IMR-90 (cell line): ENCODE results near the gene SPC25. TPM values are rescaled to one million over a fixed set of nuclear protein-coding genes. Genes with fewer than 3 reads are reported as not detected.

Experiments
- ATAC-seq: fragments of 200-7000 bp; cut with Tn5 transposase; 2 replicates; pipeline ENCODE4 v1.9.1; 2020; ENCODE audit warnings: low read depth, mild to moderate bottlenecking, moderate library complexity
- BruUV-seq: library from RNA; stranded (reverse); fragments of 400-500 nt; replicated peaks from 2 replicates; lab custom pipeline; 2021; lab: Mats Ljungman, UMichigan
- CTCF ChIA-PET: fragments of 300-600 bp; formaldehyde crosslinking; extraction: SDS; loops from one replicate; lab custom pipeline; 2021; ENCODE audit warnings: antibody characterized with exemption; lab: Yijun Ruan, JAX
- POLR2A ChIA-PET: fragments of 300-600 bp; sonication (Branson Sonifier 250); formaldehyde crosslinking; loops from one replicate; lab custom pipeline; 2022; ENCODE audit warnings: antibody characterized with exemption; ENCODE audit not compliant: unreplicated experiment; lab: Charles Lee
- DNase-seq: peaks from one replicate; pipeline ENCODE4 v3.0.0; 2013
- H2AFZ ChIP-seq: replicated peaks from 2 replicates; pipeline ENCODE3; 2013; ENCODE audit warnings: low read length, mild to moderate bottlenecking; ENCODE audit not compliant: poor library complexity
- H2AK5ac ChIP-seq: 2 replicates; pipeline ENCODE4 v1.6.1; 2013; ENCODE audit warnings: low read depth, low read length, inconsistent platforms
- H2AK9ac ChIP-seq: replicated peaks from 2 replicates; pipeline ENCODE3; 2013; ENCODE audit warnings: mild to moderate bottlenecking, low read depth, low read length, moderate library complexity; ENCODE audit not compliant: poor library complexity
- H2BK120ac ChIP-seq: 2 replicates; pipeline ENCODE4 v1.6.1; 2013; ENCODE audit warnings: low read depth, low read length, inconsistent platforms
- H2BK15ac ChIP-seq: 3 replicates; pipeline ENCODE4 v1.6.1; 2013; ENCODE audit warnings: low read depth, low read length, inconsistent platforms
- H2BK20ac ChIP-seq: 2 replicates; pipeline ENCODE4 v1.6.1; 2013; ENCODE audit warnings: low read depth, mild to moderate bottlenecking, inconsistent platforms, low read length, moderate library complexity
- H2BK5ac ChIP-seq: 2 replicates; pipeline ENCODE4 v1.6.1; 2013; ENCODE audit warnings: mild to moderate bottlenecking, low read depth, low read length, inconsistent platforms; ENCODE audit not compliant: poor library complexity, severe bottlenecking
- H3K14ac ChIP-seq: replicated peaks from 2 replicates; pipeline ENCODE4 v1.6.1; 2013; ENCODE audit warnings: low read depth, low read length, inconsistent platforms
- H3K18ac ChIP-seq: 2 replicates; pipeline ENCODE4 v1.6.1; 2013; ENCODE audit warnings: low read depth, low read length, control low read depth
- H3K23ac ChIP-seq: 2 replicates; pipeline ENCODE4 v1.6.1; 2013; ENCODE audit warnings: low read depth, low read length, inconsistent platforms
- H3K27ac ChIP-seq: 2 replicates; pipeline ENCODE4 v1.5.1; 2013; ENCODE audit warnings: mild to moderate bottlenecking, control low read depth, low read length; ENCODE audit not compliant: insufficient read depth
- H3K27me3 ChIP-seq: 2 replicates; pipeline ENCODE4 v1.6.1; 2013; ENCODE audit warnings: low read length; ENCODE audit not compliant: control insufficient read depth, insufficient read depth
- H3K36me3 ChIP-seq: 2 replicates; pipeline ENCODE4 v1.6.1; 2013; ENCODE audit warnings: low read length, mixed read lengths; ENCODE audit not compliant: control insufficient read depth, insufficient read depth
- H3K4ac ChIP-seq: 2 replicates; pipeline ENCODE4 v1.6.1; 2013; ENCODE audit warnings: low read depth, low read length, inconsistent platforms
- H3K4me1 ChIP-seq: 2 replicates; pipeline ENCODE4 v1.6.1; 2013; ENCODE audit warnings: low read length, mixed read lengths; ENCODE audit not compliant: control insufficient read depth, insufficient read depth
- H3K4me2 ChIP-seq: 2 replicates; pipeline ENCODE4 v1.6.1; 2013; ENCODE audit warnings: low read depth, mild to moderate bottlenecking, control low read depth, low read length, moderate library complexity
- H3K4me3 ChIP-seq: 2 replicates; pipeline ENCODE4 v1.5.1; 2013; ENCODE audit warnings: low read depth, mild to moderate bottlenecking, control low read depth, low read length, moderate library complexity; ENCODE audit not compliant: insufficient read depth
- H3K56ac ChIP-seq: 2 replicates; pipeline ENCODE4 v1.6.1; 2013; ENCODE audit warnings: low read length, inconsistent platforms; ENCODE audit not compliant: insufficient read depth; ENCODE audit errors: extremely low read depth
- H3K79me1 ChIP-seq, 2 experiments: 2 replicates each; pipeline ENCODE4 v1.6.1; 2013; ENCODE audit warnings: low read length in 2 of 2, inconsistent platforms in 1 of 2, low read depth in 1 of 2
- H3K9ac ChIP-seq: 2 replicates; pipeline ENCODE4 v1.6.1; 2013; ENCODE audit warnings: low read depth, low read length, control low read depth
- H3K9me1 ChIP-seq: 2 replicates; pipeline ENCODE4 v1.6.1; 2013; ENCODE audit warnings: low read length, inconsistent platforms; ENCODE audit not compliant: insufficient read depth
- H3K9me3 ChIP-seq: 2 replicates; pipeline ENCODE4 v1.6.1; 2013; ENCODE audit warnings: low read length; ENCODE audit not compliant: control insufficient read depth, insufficient read depth
- H4K20me1 ChIP-seq: 2 replicates; pipeline ENCODE4 v1.6.1; 2013; ENCODE audit warnings: low read length, inconsistent platforms; ENCODE audit not compliant: insufficient read depth
- H4K5ac ChIP-seq: 2 replicates; pipeline ENCODE4 v1.6.1; 2013; ENCODE audit warnings: mild to moderate bottlenecking, low read depth, low read length, control low read depth
- H4K8ac ChIP-seq, 2 experiments: 2 replicates each; pipeline ENCODE4 v1.6.1; 2013; ENCODE audit warnings: low read depth in 2 of 2, low read length in 2 of 2, control low read depth in 1 of 2, inconsistent platforms in 1 of 2
- H4K91ac ChIP-seq: 2 replicates; pipeline ENCODE4 v1.6.1; 2013; ENCODE audit warnings: low read depth, low read length, inconsistent platforms; ENCODE audit not compliant: insufficient read depth
- BHLHE40 ChIP-seq: fragments of 150-350 bp; IDR thresholded peaks from 2 replicates; pipeline ENCODE4 v1.6.1; 2016; ENCODE audit warnings: mild to moderate bottlenecking, low read depth, low read length
- CEBPB ChIP-seq: IDR thresholded peaks from 2 replicates; pipeline ENCODE4 v1.6.1; 2012; ENCODE audit warnings: low read depth, low read length, improper control_type of control experiment
- CHD1 ChIP-seq: IDR thresholded peaks from 2 replicates; pipeline ENCODE4 v1.6.1; 2012; ENCODE audit warnings: low read depth, low read length, improper control_type of control experiment
- FOS ChIP-seq: fragments of 150-350 bp; IDR thresholded peaks from 2 replicates; pipeline ENCODE4 v1.6.1; 2016; ENCODE audit warnings: low read depth, low read length
- MAFK ChIP-seq: IDR thresholded peaks from 2 replicates; pipeline ENCODE4 v1.6.1; 2012; ENCODE audit warnings: low read depth, low read length, improper control_type of control experiment
- MXI1 ChIP-seq: IDR thresholded peaks from 2 replicates; pipeline ENCODE4 v1.6.1; 2012; ENCODE audit warnings: low read depth, mild to moderate bottlenecking, low read length, moderate library complexity, borderline replicate concordance
- POLR2A ChIP-seq: IDR thresholded peaks from 2 replicates; pipeline ENCODE4 v1.6.1; 2012; ENCODE audit warnings: mild to moderate bottlenecking, low read depth, low read length
- RAD21 ChIP-seq: IDR thresholded peaks from 2 replicates; pipeline ENCODE4 v1.6.1; 2012; ENCODE audit warnings: low read length, improper control_type of control experiment
- RCOR1 ChIP-seq: IDR thresholded peaks from 2 replicates; pipeline ENCODE4 v1.6.1; 2012; ENCODE audit warnings: mild to moderate bottlenecking, low read length, improper control_type of control experiment; ENCODE audit not compliant: insufficient replicate concordance
- dilution Hi-C: fragments of 300-500 bp; cut with HindIII; formaldehyde crosslinking; loops from one replicate; pipeline ENCODE4 v1.14.3; 2018; ENCODE audit warnings: low sequenced_read_pairs; ENCODE audit not compliant: unreplicated experiment
- in situ Hi-C: fragments of 300-500 bp; cut with MboI; formaldehyde crosslinking; loops from 3 replicates; pipeline ENCODE4 v1.14.3; 2019; ENCODE audit warnings: low sequenced_read_pairs, inconsistent platforms, mixed read lengths
- intact Hi-C: fragments of 100-400 bp; cut with micrococcal nuclease; formaldehyde crosslinking; loops from 2 replicates; pipeline ENCODE4 v1.10.0; 2022
- polyA plus RNA-seq, 3 experiments: library from polyadenylated mRNA; depleted of rRNA; stranded (reverse); fragments of >200 nt; gene quantifications; 2 replicates each; pipeline ENCODE4 v1.2.3, GENCODE V29; 2012; ENCODE audit warnings: low replicate concordance in 1 of 3
- total RNA-seq: library from RNA; depleted of rRNA; stranded (reverse); fragments of >200 nt; gene quantifications from 2 replicates; pipeline ENCODE4 v1.2.3, GENCODE V29; 2012
- TF ChIP-seq, protein P1 (sequence below): fragments of 150-350 bp; IDR thresholded peaks from 2 replicates; pipeline ENCODE4 v1.6.1; 2016; ENCODE audit warnings: low read depth, mild to moderate bottlenecking, low read length, moderate library complexity, borderline replicate concordance

SPC25 gene
- total and polyA plus RNA-seq, 2 of the 4 experiments (the other 2 are of a cell fraction), result 2.0 to 7.1 TPM

DNA sequence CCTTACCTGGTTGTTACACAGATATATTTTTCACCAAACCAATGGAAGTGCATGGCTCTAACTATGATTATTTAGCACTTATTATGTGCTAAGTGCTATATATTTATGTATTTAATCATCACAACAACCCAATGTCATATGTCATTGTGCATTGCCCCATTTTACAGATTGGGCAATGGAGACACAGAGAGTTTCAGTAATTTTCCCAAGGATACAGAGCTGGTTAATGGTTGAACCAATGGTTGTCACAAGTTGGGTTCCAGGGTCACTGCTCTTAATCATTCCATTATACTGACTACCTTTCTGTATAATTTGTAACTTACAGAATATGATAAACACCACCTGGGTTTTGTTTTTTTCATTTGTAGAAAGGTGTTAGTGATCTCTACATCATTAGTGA is 58.6 kb downstream of the SPC25 start:
- intact Hi-C loops, result no loop called here
- H3K9ac ChIP-seq, result no peak overlapping the region
- no peak for DNase-seq

More for the DNA sequence above, 58.6 kb downstream of the SPC25 start:
- no TSS peak for BruUV-seq
- H3K23ac ChIP-seq, result no peak overlapping the region
- H2BK20ac ChIP-seq, result no peak overlapping the region
- H3K79me1 ChIP-seq, result no peaks in the 10 kb centered on the region
- TF ChIP-seq MAFK (no peak), MXI1 (no peak), CHD1 (no peak), CEBPB (no peak), RCOR1 (no peak), FOS (no peak), RAD21 (no peak), BHLHE40 (no peak), POLR2A (no peak)
- TF ChIP-seq, protein P1, sequence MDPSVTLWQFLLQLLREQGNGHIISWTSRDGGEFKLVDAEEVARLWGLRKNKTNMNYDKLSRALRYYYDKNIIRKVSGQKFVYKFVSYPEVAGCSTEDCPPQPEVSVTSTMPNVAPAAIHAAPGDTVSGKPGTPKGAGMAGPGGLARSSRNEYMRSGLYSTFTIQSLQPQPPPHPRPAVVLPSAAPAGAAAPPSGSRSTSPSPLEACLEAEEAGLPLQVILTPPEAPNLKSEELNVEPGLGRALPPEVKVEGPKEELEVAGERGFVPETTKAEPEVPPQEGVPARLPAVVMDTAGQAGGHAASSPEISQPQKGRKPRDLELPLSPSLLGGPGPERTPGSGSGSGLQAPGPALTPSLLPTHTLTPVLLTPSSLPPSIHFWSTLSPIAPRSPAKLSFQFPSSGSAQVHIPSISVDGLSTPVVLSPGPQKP, result no peak
- no peaks in the 10 kb centered on the region for H3K9me1 ChIP-seq
- in situ Hi-C loops, result no loop called here
- H3K9me3 ChIP-seq, result no peaks in the 10 kb centered on the region; the same call in 1 of the 2 replicates
- CTCF ChIA-PET, result no interaction called here
- no peak overlapping the region for H2BK15ac ChIP-seq
- no peaks in the 10 kb centered on the region for H3K4me1 ChIP-seq
- H2BK120ac ChIP-seq, result no peak overlapping the region
- no peak for ATAC-seq
- H2BK5ac ChIP-seq, result no peak overlapping the region
- dilution Hi-C loops, result no loop called here
- H4K91ac ChIP-seq, result no peak overlapping the region
- no peak overlapping the region for H3K4me3 ChIP-seq
- POLR2A ChIA-PET, result no interaction called here
- no peak overlapping the region for H3K14ac ChIP-seq
- no peak overlapping the region for H3K4me2 ChIP-seq
- no peaks in the 10 kb centered on the region for H3K36me3 ChIP-seq
- H2AFZ ChIP-seq, result no peak overlapping the region
- H4K5ac ChIP-seq, result no peak overlapping the region
- no peaks in the 10 kb centered on the region for H4K20me1 ChIP-seq
- H3K56ac ChIP-seq, result no peak overlapping the region
- no peak overlapping the region for H3K4ac ChIP-seq
- no peak overlapping the region for H2AK5ac ChIP-seq
- H4K8ac ChIP-seq, result no peak overlapping the region
- H3K18ac ChIP-seq, result no peak overlapping the region
- no peak overlapping the region for H3K27ac ChIP-seq
- no peak overlapping the region for H2AK9ac ChIP-seq
- H3K27me3 ChIP-seq, result no peaks in the 10 kb centered on the region
